Activated CD4-positive, CD25-positive, alpha-beta regulatory T cell treated with anti-CD3 and anti-CD28 coated beads, Interleukin-2, amount 50 U/mL, for 24 hours (primary cell): ENCODE measurements around the gene RGS19.
A peak's percentile ranks its signal among the peaks of the same experiment; 100 is the strongest.
"Not testable (repeated sequence)": the region's sequence is repeated elsewhere in the genome, so short reads cannot be mapped to it uniquely, and the experiment has no call there.

Source experiments
- ATAC-seq, 2 donors: fragments of 150-1000 bp; cut with Tn5 transposase; one replicate each; pipeline ENCODE4 v1.10.0; 2021; ENCODE audit warnings: mild to moderate bottlenecking in 1 of 2, moderate library complexity in 1 of 2

Gene RGS19, protein sequence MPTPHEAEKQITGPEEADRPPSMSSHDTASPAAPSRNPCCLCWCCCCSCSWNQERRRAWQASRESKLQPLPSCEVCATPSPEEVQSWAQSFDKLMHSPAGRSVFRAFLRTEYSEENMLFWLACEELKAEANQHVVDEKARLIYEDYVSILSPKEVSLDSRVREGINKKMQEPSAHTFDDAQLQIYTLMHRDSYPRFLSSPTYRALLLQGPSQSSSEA

DNA sequence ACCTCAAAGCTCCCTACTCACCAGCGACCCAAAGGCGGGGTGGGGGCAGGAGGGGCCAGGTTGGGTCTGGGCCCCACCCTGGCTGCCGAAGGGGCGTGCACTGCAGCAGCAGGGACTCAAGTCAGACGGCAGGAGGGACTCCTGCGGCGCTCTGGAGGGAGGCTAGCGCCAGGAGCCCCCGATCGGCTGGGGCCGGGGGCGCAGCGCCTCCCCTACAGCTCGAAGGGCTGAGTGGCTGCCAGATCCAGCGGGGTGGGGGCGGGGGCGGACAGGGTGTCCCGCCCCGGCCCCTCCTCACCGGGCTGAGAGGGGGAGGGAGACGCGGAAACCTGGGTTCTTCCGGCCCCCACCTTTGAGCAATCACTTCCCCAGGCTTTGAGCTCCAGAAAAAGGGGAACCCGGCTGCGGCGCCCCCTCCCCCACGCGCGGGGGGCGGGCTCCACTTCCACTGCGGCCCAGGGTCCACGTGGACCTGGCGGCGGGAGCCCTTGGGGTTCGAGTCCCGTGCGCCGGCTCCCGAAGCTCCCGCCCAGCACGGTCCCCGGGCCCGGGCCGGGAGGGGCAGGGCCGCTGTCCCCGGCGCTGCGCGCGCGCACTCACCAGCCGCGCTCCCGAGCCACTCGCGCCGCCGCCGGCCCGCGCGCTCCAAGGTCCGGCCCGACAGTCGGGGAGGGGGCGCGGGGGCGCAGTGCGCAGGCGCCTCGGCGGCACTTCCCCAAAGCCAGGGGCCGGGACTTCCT, at the start of gene RGS19:
TSS of gene RGS19 (minus strand) at position 246 of the 740 bp plus-strand sequence. CDS start 2,632 bp downstream, outside the sequence.
- peak; percentile 21 to 45 for ATAC-seq

DNA sequence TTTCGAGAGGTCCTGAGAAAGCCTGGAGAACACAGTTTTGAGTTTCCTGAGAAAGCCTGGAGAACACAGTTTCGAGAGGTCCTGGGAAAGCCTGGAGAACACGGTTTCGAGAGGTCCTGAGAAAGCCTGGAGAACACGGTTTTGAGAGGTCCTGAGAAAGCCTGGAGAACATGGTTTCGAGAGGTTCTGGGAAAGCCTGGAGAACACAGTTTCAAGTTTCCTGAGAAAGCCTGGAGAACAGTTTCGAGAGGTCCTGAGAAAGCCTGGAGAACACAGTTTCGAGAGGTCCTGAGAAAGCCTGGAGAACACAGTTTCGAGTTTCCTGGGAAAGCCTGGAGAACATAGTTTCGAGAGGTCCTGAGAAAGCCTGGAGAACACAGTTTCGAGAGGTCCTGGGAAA, 44.2 kb upstream of the RGS19 start:
- ATAC-seq: not testable (repeated sequence)

DNA sequence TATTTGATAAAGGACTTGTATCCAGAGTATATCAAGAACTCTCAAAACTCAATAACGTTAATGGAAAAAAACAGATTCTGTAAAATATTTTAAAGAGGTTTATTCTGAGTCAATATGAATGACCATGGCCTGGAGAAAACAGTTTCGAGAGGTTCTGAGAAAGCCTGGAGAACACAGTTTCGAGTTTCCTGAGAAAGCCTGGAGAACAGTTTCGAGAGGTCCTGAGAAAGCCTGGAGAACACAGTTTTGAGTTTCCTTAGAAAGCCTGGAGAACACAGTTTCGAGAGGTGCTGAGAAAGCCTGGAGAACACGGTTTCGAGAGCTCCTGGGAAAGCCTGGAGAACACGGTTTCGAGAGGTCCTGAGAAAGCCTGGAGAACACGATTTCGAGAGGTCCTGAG, 43.6 kb upstream of the RGS19 start:
- ATAC-seq: not testable (repeated sequence)

DNA sequence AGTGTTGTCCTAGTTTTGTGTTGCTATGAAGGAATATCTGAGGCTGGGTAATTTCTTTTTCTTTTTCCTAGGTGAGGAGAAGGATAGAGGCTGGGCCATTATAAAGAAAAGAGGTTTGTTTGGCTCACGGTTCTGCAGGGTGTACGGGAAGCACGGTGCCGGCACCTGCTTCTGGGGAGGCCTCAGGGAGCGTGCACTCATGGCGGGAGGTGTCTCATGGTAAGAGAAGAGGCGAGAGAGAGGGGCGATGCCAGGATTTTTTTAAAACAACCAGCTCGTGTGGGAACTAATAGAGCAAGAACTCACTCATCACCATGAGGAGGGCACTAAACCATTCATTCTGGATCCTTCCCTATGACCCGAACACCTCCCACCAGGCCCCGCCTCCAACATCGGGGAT, 42.3 kb upstream of the RGS19 start:
- ATAC-seq: no peak

DNA sequence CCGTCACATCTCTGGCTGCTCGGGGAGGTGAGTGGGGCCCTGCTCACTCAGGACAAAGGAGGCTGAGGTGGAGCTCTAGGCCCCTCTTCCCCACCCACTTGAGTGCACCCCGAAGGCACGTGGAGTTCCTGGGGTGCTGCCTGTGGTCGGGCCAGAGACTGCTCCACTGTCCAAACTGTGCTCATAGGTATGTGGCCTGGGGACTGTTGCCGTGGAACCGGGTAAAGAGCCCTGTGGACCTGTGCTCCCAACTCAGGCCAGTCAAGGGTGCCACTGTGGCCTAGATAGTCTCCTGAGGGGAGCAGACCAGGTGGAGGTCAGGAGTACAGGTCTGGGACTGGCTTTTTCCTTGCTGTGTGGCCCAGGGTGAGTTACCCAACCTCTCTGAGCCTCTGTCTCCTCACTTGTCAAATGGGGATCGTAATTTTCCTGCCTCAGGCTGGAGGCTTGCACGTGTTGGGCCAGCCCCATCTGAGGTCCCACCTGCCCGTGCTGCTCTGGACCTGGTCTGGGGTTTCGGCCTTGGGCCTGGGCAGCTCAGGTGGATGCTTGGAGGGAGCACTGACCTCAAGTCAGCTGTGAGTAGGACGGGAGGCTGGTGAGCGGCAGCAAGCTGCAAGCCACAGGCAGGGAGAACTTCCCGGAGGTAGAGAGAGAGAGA, 40.5 kb upstream of the RGS19 start:
- peak in 1 of 2 donors; percentile 8 for ATAC-seq

DNA sequence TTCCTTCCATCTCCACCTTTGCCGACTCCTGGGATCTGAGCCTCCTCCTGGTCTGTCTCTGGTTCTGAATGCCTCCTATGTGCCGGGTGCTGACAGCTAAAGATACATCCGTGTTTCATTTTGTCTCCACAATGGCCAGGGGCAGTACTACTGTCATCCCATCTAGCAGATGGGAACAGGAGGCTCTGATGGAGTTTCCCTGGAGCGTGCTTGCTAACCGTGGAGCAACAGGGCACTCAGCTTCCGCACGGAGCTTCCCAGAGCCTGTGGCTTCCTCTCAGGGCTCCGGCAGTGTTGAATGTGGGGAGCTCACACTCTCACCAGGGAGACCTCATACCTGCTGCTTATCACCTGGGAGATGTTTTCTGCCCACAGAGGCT, 40.0 kb upstream of the RGS19 start:
- no peak for ATAC-seq

DNA sequence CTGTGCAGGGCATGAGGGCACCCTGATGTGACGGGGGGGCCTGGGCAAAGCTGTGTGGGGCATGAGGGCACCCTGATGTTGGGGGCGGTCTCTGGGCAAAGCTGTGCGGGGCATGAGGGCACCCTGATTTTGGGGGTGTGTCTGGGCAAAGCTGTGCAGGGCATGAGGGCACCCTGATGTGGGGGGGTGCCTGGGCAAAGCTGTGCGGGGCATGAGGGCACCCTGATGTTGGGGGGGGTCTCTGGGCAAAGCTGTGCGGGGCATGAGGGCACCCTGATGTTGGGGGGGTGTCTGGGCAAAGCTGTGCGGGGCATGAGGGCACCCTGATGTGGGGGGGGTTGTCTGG, 38.1 kb upstream of the RGS19 start:
- ATAC-seq: not testable (repeated sequence)

DNA sequence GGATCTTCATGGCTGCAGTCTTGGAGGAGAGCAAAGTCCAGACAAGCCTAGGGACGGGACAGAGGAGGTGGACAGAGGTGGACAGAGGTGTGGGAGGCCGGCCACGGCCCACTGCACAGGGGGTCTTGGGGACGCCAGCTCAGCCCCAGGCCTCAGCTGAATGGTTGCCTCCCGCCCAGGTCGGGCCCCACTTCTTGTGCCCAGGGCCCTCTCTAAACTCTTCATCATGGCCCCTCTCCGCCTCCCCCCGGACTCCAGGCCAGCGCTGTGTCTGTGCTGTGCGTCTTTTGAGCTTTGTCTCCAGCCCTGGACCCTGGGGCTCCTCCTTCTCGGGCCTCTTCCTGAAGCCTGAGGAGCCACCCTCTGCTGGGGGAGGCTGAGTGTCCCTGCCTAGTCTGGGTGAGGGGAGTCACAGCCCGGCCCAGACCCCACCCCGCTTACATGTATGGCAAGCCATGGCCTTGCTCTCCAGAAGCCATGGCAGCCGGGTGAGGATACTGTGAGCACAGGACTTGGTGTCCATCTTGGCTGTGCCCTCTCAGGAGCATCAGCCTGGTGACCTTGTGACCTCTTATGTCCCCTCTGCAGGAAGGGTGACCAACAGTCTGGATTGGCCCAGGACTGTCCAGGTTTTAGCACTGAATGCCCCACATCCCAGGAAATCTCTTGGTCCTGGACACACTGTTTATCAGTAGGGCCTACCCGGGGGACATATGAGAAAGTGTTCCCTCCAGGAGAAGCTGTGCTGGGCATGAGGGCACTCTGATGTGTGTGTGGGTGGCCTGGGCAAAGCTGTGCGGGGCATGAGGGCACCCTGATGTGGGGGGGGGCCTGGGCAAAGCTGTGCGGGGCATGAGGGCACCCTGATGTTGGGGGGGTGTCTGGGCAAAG, 37.5 kb upstream of the RGS19 start:
- no peak for ATAC-seq

DNA sequence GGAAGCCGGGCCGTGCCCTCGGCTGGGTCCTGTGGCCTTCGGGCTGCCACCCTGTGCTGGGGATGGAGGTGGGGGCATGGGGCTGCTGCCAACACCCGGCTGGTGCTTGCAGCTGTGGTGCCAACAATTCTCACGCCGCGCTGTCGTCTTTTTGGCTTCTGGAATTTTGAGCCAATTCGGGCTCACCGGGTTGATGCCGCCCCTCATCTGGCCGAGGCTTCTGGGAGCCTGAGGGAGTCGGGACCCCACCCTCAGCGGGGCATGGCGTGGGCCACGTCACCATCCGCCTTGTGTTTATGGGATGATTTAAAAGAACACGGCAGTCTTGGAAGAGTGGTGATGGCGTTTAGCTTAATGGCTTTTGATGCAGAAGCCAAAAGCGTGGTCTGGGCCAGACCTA, 36.7 kb upstream of the RGS19 start:
- no peak for ATAC-seq

DNA sequence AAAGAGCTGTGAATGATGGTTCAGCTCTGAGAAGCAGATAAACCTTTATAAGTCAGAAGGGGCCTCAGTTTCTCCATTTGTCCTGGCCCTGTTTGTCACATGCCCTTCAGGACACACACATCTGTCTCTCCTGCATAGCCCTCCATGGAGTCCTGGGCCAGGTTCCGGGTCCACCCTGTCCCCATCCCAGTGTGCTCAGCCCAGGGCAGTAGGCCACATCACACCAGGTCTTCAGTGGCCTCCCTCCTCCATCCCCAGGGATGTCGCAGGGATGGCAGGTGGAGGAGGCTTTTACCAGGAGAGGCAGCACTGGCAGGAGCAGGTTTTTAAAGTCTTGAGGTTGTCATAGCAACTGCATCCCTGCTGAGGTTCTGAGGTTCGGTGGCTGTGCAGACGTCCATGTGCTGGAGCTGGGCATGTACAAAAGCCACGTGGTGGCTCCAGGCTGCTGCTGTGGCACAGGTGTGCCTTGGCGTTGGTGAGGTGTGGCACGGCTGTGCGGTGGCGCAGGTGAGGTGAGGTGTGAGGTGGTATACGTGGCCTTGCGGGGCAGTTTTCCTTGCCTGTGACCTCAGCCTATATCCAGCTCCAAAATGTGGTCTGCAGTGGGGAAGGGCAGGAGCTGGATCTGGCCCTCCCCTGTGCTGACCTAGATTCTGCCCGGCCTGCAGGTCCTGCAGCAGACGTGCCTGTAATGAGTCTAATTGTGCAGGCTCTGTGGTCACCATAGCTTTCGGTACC, 36.0 kb upstream of the RGS19 start:
- no peak for ATAC-seq

DNA sequence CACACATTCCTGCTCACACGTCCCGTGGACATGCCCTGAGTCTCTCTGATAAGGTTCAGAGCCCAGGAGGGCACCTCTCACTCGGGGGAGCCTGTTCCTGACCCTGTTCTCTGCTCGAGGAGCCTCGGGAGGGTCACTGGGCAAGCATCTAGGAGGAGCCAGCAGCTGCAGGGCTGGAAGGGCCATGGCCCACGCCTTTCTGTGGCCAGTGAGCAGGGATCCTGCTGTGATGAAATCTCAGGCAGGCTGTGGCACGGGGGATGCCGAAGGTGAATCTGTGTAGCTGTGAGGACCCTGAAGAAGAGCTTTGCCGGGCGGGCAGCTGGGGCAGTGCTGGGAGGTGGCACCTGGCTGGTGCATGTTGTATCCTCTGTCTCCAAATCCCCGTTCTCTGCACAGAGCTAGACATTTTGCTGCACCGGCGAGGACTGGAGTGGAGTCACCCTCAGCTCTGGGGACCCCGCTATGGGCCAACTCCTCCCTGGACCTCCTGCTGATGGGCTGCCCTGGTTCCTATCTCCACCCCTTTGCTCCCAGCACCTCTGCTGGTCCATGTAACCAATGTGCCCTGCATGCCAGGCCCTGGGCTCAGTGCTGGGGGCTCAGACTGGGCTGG, 35.1 kb upstream of the RGS19 start:
- no peak for ATAC-seq

DNA sequence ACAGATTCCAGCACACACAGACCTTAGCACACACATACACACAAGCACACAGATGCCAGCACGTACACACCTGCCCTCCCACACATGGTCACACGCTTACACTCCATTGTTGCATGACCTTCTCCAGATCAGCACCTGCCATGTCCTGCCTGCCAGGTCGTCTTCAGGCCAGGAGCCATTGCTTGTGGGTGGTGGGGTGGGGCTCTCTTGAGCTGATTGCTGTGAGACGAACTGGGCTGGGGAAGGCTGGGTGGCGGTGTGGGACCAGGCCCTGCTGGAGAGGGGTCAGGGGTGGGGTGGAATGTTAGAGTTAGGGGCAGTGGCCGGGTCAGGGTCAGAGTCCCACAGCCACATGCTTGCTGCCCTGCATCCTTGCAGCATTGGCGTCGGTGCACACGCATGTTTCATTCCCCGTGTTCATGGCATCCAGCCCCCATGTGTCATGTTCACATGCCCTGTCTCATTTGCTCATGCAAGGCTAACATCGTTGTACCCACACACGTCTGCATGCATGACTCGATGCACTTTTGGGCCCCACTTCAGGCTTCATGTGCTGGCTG, 34.6 kb upstream of the RGS19 start:
- ATAC-seq: no peak

DNA sequence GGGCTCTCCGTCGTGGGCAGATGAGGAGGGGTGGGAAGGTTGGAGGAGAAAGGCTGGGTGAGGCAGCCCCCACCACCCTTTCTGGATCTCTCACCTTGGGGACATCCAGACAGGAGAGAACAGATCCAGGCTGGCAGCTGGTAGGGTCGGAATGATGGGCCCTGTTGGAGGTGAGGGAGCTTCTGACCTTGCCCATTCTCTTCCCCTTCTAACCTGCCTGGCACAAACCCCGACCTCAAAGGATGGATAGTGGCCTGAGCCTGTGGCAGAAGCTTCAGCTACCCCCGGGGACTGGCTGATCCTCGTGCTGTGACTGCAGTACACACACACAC, 34.1 kb upstream of the RGS19 start:
- ATAC-seq: no peak

DNA sequence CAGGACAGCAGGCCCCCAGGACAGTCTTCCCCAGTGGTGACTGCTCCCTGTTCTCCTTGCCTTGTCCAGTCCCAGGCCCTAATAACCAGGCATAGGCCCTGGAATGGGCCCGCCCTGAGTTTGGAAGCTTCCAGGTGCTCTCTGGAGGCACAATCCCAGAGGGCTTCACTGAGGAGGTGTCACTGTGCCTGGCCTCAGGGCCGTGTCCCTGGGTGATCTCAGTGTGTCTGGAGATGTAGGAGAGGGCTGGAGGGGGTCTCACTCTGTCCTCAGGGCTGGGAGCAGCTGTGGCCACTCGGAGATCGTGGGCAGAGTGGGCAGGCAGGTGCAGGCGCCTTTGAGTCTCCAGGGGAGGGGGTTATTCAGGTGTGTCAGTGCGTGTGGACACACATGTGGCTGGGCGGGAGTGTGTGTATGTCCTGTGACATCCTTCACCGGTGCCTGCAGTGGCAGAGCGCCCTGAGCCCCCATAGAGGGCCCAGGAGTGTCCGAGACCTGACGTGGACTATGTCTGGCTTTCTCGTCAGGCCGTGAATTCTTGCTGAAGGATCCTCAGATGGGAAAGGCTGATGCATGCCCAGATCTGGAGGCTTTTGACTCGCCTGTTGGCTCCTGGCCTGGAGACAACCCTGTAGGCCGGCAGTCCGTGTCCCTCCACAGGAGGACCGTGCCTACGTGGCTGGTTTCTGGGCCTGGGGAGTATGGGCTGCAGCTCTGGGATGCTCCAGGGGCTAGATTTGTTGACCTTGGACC, 33.5 kb upstream of the RGS19 start:
- no peak for ATAC-seq

DNA sequence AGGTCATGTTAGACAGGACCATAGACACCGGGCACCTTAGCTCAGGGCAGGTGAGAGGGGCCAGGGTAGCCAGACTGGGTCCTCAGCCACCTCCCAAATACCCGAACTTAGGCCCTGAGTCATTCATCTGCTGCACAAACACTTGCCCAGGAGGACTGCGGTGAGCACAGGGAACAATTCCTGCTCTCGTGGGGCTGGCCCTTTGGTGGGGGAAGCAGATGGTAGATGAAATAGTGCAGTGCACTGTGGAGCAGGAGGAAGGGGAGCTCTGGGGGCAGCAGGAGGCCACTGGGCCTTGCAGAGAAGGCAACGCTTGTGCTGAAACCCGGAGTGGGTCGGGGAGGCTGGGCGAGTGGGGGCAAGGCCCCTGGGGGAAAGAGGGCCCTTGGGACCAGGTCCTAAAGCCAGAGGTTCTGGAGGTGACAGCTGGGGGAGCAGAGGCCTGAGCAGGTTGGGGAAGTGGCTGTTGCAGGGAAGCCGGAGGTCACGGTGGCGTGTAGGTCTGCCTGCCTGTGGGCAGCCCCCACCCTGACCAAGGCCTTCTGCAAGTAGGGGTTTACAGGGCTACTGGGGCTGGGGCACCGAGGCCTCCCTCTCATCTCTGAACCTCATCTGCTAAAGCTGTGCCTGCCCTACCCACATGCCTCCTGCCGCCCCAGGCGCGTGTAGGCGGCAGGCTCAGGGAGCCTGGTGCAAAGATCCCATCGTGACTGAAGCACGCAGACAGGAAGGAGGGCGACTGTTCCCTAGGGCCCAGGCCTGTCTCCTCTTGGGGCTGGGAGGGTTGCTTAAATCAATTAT, 32.7 kb upstream of the RGS19 start:
- no peak for ATAC-seq

DNA sequence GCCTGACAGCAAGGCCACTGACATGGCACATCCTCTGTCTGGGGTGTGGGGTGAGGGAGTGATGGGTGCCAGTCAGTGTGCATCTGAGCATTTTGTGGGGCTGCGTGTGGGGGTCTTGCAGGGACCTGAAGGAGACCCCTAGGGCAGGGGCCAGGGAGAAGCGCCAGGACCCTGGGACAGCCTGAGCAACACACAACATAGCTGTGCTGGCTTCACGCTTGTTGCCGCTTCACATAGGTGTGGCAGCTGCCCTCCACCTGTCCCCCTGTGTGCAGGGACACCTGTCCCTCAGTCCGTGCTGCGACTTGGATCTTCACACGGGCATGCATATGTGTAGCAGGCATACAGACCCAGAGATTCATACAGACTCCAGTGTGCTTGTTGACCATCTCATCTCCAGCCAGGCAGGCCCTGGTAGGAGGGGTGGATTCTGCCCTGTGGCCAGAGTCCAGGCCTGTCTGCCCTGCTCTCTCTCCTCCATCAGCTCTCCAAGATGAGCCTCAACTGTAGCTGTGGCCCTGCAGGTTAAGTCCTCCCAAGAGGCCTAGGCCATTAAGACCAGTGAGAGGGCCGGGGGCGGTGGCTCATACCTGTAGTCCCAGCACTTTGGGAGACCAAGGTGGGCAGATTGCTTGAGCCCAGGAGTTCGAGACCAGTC, 31.2 kb upstream of the RGS19 start:
- no peak for ATAC-seq

DNA sequence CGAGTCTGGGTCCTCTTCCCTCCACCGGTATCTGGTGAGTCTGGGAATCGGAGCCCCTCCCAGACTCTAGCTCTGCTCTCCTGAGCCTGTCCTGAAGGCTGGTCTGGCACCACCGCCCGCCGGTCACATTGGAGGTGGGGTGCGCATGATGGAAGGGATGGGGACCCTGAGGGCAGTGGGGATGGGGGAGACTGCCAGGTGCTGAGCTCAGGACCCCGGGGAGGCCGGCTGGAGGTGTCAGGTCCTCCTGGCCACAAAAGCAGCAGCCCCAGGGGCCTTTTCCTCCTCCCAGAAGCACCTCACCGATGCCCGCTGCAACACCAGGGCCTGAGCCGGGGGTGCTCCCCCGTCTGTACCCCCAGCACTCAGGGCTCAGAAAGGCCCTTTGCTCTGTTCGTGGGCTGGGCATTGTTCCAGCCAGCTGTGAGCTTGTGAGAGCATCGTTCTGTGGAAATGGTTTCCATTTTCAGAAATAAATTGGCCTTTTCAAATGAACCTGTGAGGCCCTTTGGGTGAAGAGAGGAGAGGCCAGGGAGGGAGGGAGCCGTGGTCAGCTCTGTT, 30.6 kb upstream of the RGS19 start:
- no peak for ATAC-seq

DNA sequence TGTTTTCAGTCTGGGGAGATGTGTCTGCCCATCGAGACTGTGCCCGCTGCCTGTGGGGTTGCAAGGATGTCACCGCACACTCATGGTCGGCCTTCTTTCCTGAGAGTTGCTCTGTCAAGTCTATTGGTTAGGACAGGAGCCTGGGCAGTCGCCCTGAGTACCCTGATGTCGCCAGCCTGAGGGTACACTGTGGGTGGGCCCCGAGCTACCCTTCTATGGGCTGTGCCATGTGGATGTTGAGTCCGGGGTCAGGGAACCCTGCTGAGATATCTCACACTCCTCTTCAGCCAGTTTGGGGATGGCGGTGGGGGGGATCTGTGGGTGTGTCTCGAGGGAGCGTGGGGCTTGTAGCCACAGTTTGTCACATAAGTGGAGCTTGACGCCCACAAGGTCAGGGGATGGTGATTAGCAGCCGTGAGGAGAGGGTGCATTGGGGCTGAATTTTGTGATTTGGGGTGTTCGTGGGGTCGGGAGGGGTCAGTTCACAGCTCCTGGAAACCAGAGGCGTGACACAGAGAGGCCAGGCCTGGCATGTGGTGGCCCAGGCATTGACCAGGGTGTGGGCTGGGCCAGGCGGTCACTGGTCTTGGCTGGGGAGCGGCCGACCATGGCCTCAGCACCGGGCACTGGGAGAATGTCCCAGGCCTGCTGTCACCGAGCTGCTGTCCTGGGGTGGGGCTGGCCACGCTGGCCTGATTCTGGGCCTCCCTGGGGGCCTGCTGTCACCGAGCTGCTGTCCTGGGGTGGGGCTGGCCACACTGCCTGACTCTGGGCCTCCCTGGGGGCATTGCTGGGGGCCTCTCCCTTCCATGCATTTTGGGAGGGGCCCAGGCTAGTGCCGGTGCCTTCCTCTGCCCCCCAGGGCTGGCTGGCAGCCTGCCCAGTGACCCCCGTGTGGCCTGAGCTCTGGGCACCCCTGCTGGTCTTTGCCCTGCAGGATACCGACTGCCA, 29.7 kb upstream of the RGS19 start:
- ATAC-seq: no peak
